Heart left ventricle (tissue), 16 donors: ENCODE measurements around the gene IFRD2. TPM values are rescaled to one million over a fixed set of nuclear protein-coding genes. Genes with fewer than 3 reads are reported as not detected.

ENCODE experiments used
- ATAC-seq, 4 donors: fragments of 200-7000 bp; cut with Tn5 transposase; one replicate each; pipeline ENCODE4 v1.9.1; 2020 to 2022; ENCODE audit warnings: moderate library complexity in 4 of 4, mild to moderate bottlenecking in 3 of 4, moderate number of reproducible peaks in 1 of 4
- DNase-seq, 5 donors: peaks; one replicate each; pipeline ENCODE4 v3.0.0-alpha.2; 2020
- H3K27ac ChIP-seq, 12 donors: fragments of 200-600 bp; sonication (generic) in 4 of 12; one replicate each; pipeline versions ENCODE4 v1.5.0 to v1.8.0; 2016 to 2022; ENCODE audit warnings: mild to moderate bottlenecking in 2 of 12
- H3K27me3 ChIP-seq, 9 donors: fragments of 200-600 bp; sonication (generic) in 2 of 9; one replicate each; pipeline versions ENCODE4 v1.5.1 to v1.8.0; 2016 to 2022; ENCODE audit warnings: mild to moderate bottlenecking in 3 of 9
- H3K36me3 ChIP-seq, 9 donors: fragments of 200-600 bp; sonication (generic) in 2 of 9; one replicate each; pipeline versions ENCODE4 v1.5.0 to v1.8.0; 2018 to 2022; ENCODE audit warnings: mild to moderate bottlenecking in 2 of 9
- H3K4me1 ChIP-seq, 12 donors: fragments of 200-600 bp; sonication (generic) in 4 of 12; one replicate each; pipeline versions ENCODE4 v1.5.0 to v1.8.0; 2016 to 2022; ENCODE audit warnings: mild to moderate bottlenecking in 3 of 12
- H3K4me3 ChIP-seq, 12 donors: fragments of 200-600 bp; sonication (generic) in 4 of 12; one replicate each; pipeline versions ENCODE4 v1.5.0 to v1.8.0; 2017 to 2022; ENCODE audit warnings: mild to moderate bottlenecking in 9 of 12, moderate library complexity in 4 of 12
- H3K9me3 ChIP-seq, 12 donors: fragments of 200-600 bp; sonication (generic) in 4 of 12; one replicate each; pipeline versions ENCODE4 v1.5.0 to v1.8.0; 2016 to 2022; ENCODE audit warnings: mild to moderate bottlenecking in 1 of 12
- CTCF ChIP-seq, 12 donors: fragments of 200-600 bp; sonication (generic) in 4 of 12; IDR thresholded peaks; one replicate each; pipeline versions ENCODE4 v1.5.0 to v1.8.0; 2018 to 2022; ENCODE audit warnings: antibody characterized with exemption in 12 of 12, mild to moderate bottlenecking in 5 of 12
- POLR2A ChIP-seq, 2 donors: fragments of 450-650 bp; IDR thresholded peaks; one replicate each; pipeline ENCODE4 v1.6.1; 2017; ENCODE audit warnings: antibody characterized with exemption in 2 of 2, mild to moderate bottlenecking in 2 of 2, moderate library complexity in 2 of 2
- WGBS, 4 donors: extraction: QIAGEN DNeasy Blood & Tissue Kit in 2 of 4; methylation state at CpG; one replicate each; pipeline versions ENCODE4 v1.1.5 to v1.1.7; 2013 to 2018; 5-methylcytosine and 5-hydroxymethylcytosine counted together
- intact Hi-C, 10 donors: fragments of 100-400 bp; cut with DNase I; formaldehyde crosslinking; loops; one replicate each; pipeline versions ENCODE4 v1.11.1 to v1.14.2; 2022
- polyA plus RNA-seq, 2 donors: library from polyadenylated mRNA; stranded (reverse); fragments of 200-250 nt; gene quantifications; one replicate each; pipeline ENCODE4 v1.2.3, GENCODE V29; 2013
- total RNA-seq, 9 donors: library from RNA; depleted of rRNA in 2 of 9; stranded (reverse); fragments of >200 nt in 2 of 9; fragmentation: NEBNext Ultra II Directional in 3 of 9; extraction: Animal tissue kit (Norgen Biotek cat#: 25700) in 3 of 9; gene quantifications; one replicate each; pipeline versions ENCODE4 v1.1.0 to v1.2.4, GENCODE V29; 2016 to 2023
- donor health status: ischemic (EF 13 %, LVEDD 7.1; RV severe dilation, severe dysfunction).
- donor health status: healthy with polysubstance abuse.
- donor health status: DM: no; HTN: yes; CAD: no.
- donor health status: DM: no; HTN: no; CAD: no.
- donor health status: ischemic (EF 25% LVEDD 6.9; RV normal size, moderate dysfunction).
- donor health status: ischemic (EF 25% LVEDD 5.7; RV mildly dilated, moderate dysfunction).
- donor health status: healthy.
- donor health status: DM: yes; HTN: yes; CAD: no.
- donor health status: ischemic (EF 35%, LVEDD 5.7; RV mildly dilated, moderate dysfunction).
- donor health status: nonischemic (EF 11% LVEDD 7.7; RV severe dilation, severe dysfunction).
- donor health status: DM: yes; HTN: yes; CAD: no.
- donor health status: PGD.
- donor health status: ischemic (EF 29% LVEDD 5.4; RV normal size, mild dysfunction).
- donor health status: nonischemic (EF 23%, LVEDD 6.1; RV moderate dilation, normal function).

The IFRD2 gene
- total and polyA plus RNA-seq, 11 donors: 47.5 to 106 (median 64.5) TPM

DNA sequence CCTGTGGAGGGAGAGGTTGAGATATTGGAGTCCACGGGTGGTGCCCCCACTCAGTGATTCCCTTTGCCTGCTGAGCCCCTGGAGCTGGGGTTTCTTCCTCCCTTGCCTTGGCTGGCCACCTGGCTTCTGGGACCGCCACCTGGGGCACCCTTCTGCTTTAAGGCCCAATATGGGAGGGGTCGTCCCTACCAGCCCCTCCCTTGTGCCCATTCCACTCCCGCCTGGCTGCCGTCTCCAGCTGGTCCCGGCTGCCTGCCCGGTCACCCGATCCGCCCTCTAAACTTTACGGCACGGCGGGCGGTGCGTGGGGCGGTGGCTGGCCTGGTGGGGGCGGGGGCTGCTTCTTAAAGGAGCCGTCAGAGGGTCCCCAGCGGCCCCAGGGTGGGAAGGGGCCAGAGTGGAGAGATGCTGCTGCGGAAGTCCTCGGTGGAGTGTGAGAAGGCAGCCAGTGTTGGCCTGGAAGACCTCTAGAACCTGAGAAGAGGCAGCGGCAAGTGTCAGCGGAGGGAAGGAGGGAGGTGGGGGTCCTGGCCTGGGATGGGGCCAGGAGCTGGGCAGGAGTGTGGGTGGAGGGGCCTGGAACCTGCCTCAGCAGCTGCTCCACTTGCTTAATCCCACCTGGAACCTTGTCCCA is 24.8 kb downstream of the IFRD2 start:
- Histone ChIP-seq H3K4me1 (peaks cover 0 to 65% (median 42%) of the 10 kb centered on the region in 12 donors), H3K36me3 (no peaks in the 10 kb centered on the region), H3K9me3 (no peaks in the 10 kb centered on the region), H3K27ac (peak overlapping the region; percentile 81 to 100 (median 92)), H3K4me3 (peak overlapping the region; percentile 13 to 71 (median 58)), H3K27me3 (peaks cover 0 to 12% (median 0%) of the 10 kb centered on the region in 9 donors)
- WGBS, 4 donors: 8 to 13% (median 9%) methylated on average over 18 to 22 of the region's 22 CpGs
- ATAC-seq (peak; percentile 28 to 67 (median 63)), DNase-seq (peak; percentile 76 to 89 (median 81))
- TF ChIP-seq CTCF (IDR thresholded peaks at IDR 0.05) (no peak), POLR2A (IDR thresholded peaks at IDR 0.05) (peak in 1 of 2 donors; percentile 44)
- intact Hi-C loops: loop anchor here in 1 of 10 donors (5.0 kb wide), 1 partner anchor 145 kb away; no protein-coding TSS in a partner anchor

- ATAC-seq: no peak
- Histone ChIP-seq H3K9me3 (no peaks in the 10 kb centered on the region), H3K4me3 (peak overlapping the region; percentile 13 to 71 (median 58)), H3K27me3 (peaks cover 0 to 12% (median 0%) of the 10 kb centered on the region in 9 donors), H3K4me1 (peaks cover 0 to 65% (median 42%) of the 10 kb centered on the region in 12 donors), H3K36me3 (no peaks in the 10 kb centered on the region), H3K27ac (peak overlapping the region; percentile 81 to 100 (median 92))
- no peak for DNase-seq
- intact Hi-C loops: loop anchor here in 1 of 10 donors (5.0 kb wide), 1 partner anchor 145 kb away; no protein-coding TSS in a partner anchor
- 51 to 73% (median 61%) methylated on average over 4 to 7 of the region's 7 CpGs for WGBS, 4 donors
- TF ChIP-seq CTCF (IDR thresholded peaks at IDR 0.05) (no peak), POLR2A (IDR thresholded peaks at IDR 0.05) (no peak)
Observed at GRCh38 chr3:50266836-50267235, 25.4 kb downstream of the IFRD2 start.

- intact Hi-C loops: loop anchor here in 1 of 10 donors (5.0 kb wide), 1 partner anchor 144 kb away; no protein-coding TSS in a partner anchor
- H3K4me3 ChIP-seq: peak overlapping the region in 5 of 12 donors; percentile 54 to 71 (median 69)
- TF ChIP-seq POLR2A (IDR thresholded peaks at IDR 0.05) (no peak), CTCF (IDR thresholded peaks at IDR 0.05) (no peak)
- H3K36me3 ChIP-seq: no peaks in the 10 kb centered on the region
- H3K27ac ChIP-seq: peak overlapping the region; percentile 68 to 100 (median 92)
- 82 to 91% (median 85%) methylated on average over 4 to 6 of the region's 6 CpGs for WGBS, 4 donors
- H3K27me3 ChIP-seq: peaks cover 0 to 12% (median 0%) of the 10 kb centered on the region in 9 donors
- DNase-seq: peak in 1 of 5 donors; percentile 24
- H3K9me3 ChIP-seq: no peaks in the 10 kb centered on the region
- H3K4me1 ChIP-seq: peaks cover 0 to 72% (median 46%) of the 10 kb centered on the region in 12 donors
- ATAC-seq: no peak
Observed at GRCh38 chr3:50266017-50266416, 26.2 kb downstream of the IFRD2 start.

DNA sequence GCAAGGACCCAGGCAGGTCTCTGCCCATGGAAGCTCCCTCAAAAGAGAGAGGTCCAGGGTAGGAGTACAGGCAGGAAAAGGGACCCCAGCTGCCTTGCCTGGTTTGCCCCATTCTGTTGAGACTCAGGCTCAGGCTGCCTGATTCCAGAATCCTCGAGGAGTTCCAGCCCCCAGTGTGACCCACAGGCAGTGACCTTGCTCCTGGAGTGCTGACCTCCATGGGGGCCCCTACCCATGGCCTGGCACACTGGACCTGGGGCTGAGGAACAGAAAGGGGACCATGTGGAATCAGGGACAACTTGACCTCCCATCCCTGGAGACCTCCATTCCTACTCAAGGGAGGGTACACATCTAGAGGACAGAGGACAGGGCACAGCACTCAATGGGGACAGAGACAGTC is 26.7 kb downstream of the IFRD2 start:
- 56 to 63% (median 62%) methylated on average over 1 of the region's 1 CpG for WGBS, 4 donors
- Histone ChIP-seq H3K4me1 (peaks cover 0 to 77% (median 50%) of the 10 kb centered on the region in 12 donors), H3K27ac (peak overlapping the region; percentile 41 to 100 (median 92)), H3K27me3 (peaks cover 0 to 12% (median 0%) of the 10 kb centered on the region in 9 donors), H3K4me3 (peak overlapping the region in 2 of 12 donors; percentile 3 to 69), H3K36me3 (no peaks in the 10 kb centered on the region), H3K9me3 (no peaks in the 10 kb centered on the region)
- ATAC-seq: no peak
- TF ChIP-seq CTCF (IDR thresholded peaks at IDR 0.05) (no peak), POLR2A (IDR thresholded peaks at IDR 0.05) (no peak)
- intact Hi-C loops: loop anchor here in 1 of 10 donors (5.0 kb wide), 1 partner anchor 143 kb away; no protein-coding TSS in a partner anchor
- DNase-seq: no peak
